DOHH2 (cell line): ENCODE measurements around the gene FAM90A26.
"Not testable (repeated sequence)": the region's sequence is repeated elsewhere in the genome, so short reads cannot be mapped to it uniquely, and the experiment has no call there.

Experiments
- H3F3A ChIP-seq: fragments of 200-600 bp; sonication (generic), shearing (Covaris generic); 2 replicates; pipeline ENCODE4 v1.6.0; 2016; ENCODE audit warnings: antibody characterized with exemption, mild to moderate bottlenecking; ENCODE audit not compliant: control insufficient read depth, insufficient read depth
- H3K27ac ChIP-seq: fragments of 200-600 bp; sonication (generic); 2 replicates; pipeline ENCODE4 v1.5.1; 2014; ENCODE audit warnings: low read depth, mild to moderate bottlenecking, low read length, moderate library complexity
- H3K27me3 ChIP-seq: fragments of 200-600 bp; sonication (generic); 2 replicates; pipeline ENCODE4 v1.6.1; 2014; ENCODE audit warnings: mild to moderate bottlenecking, low read length, mixed read lengths; ENCODE audit not compliant: control insufficient read depth
- H3K36me3 ChIP-seq: fragments of 200-600 bp; sonication (generic); 2 replicates; pipeline ENCODE4 v1.6.1; 2014; ENCODE audit warnings: mild to moderate bottlenecking, low read length, moderate library complexity, mixed read lengths; ENCODE audit not compliant: control insufficient read depth
- H3K4me1 ChIP-seq: fragments of 200-600 bp; sonication (generic); 2 replicates; pipeline ENCODE4 v1.6.1; 2014; ENCODE audit warnings: mild to moderate bottlenecking, low read length, mixed read lengths; ENCODE audit not compliant: control insufficient read depth
- H3K4me2 ChIP-seq: fragments of 200-600 bp; sonication (generic); 2 replicates; pipeline ENCODE4 v1.6.0; 2014; ENCODE audit warnings: mild to moderate bottlenecking, low read length, moderate library complexity
- H3K4me3 ChIP-seq: fragments of 200-600 bp; sonication (generic); 2 replicates; pipeline ENCODE4 v1.5.1; 2014; ENCODE audit warnings: mild to moderate bottlenecking, low read length, mixed read lengths
- H3K79me2 ChIP-seq: fragments of 200-600 bp; sonication (generic); 2 replicates; pipeline ENCODE4 v1.6.1; 2014; ENCODE audit warnings: mild to moderate bottlenecking, low read length, mixed read lengths; ENCODE audit not compliant: control insufficient read depth
- H3K9me2 ChIP-seq: fragments of 200-600 bp; sonication (generic); replicated peaks from 2 replicates; pipeline ENCODE4 v1.6.1; 2014; ENCODE audit warnings: mild to moderate bottlenecking, low read length, mixed read lengths; ENCODE audit not compliant: control insufficient read depth
- H3K9me3 ChIP-seq: fragments of 200-600 bp; sonication (generic); 2 replicates; pipeline ENCODE4 v1.6.1; 2014; ENCODE audit warnings: antibody characterized with exemption, low read length, mixed read lengths; ENCODE audit not compliant: control insufficient read depth, insufficient read depth
- H4K20me1 ChIP-seq: fragments of 200-600 bp; sonication (generic); 2 replicates; pipeline ENCODE4 v1.6.0; 2014; ENCODE audit warnings: low read depth, mild to moderate bottlenecking, antibody characterized with exemption, low read length, moderate library complexity; ENCODE audit not compliant: control insufficient read depth, insufficient read depth
- CTCF ChIP-seq: fragments of 200-600 bp; sonication (generic); IDR thresholded peaks from one replicate; pipeline ENCODE4 v1.5.1; 2014; ENCODE audit warnings: antibody characterized with exemption, mild to moderate bottlenecking, low read depth, low read length; ENCODE audit not compliant: poor library complexity, severe bottlenecking
- EZH2phosphoT487 ChIP-seq: fragments of 200-600 bp; sonication (generic); IDR thresholded peaks from 2 replicates; pipeline ENCODE4 v1.6.1; 2017; ENCODE audit warnings: borderline replicate concordance, mild to moderate bottlenecking, antibody characterized with exemption, low read length, moderate library complexity, mixed read lengths

Gene FAM90A26

GRCh38 chr4:9134556-9134955 lies 35.7 kb upstream of the FAM90A26 start:
- not testable (repeated sequence) for H3K4me1 ChIP-seq, H3F3A ChIP-seq, H3K9me3 ChIP-seq, H4K20me1 ChIP-seq, H3K79me2 ChIP-seq, H3K27me3 ChIP-seq, H3K36me3 ChIP-seq, H3K4me3 ChIP-seq, H3K9me2 ChIP-seq, H3K4me2 ChIP-seq, H3K27ac ChIP-seq

GRCh38 chr4:9141050-9141449 lies 29.2 kb upstream of the FAM90A26 start:
- not testable (repeated sequence) for H3K4me3 ChIP-seq, H4K20me1 ChIP-seq, H3K4me1 ChIP-seq, H3K36me3 ChIP-seq, H3K9me3 ChIP-seq, H3K9me2 ChIP-seq, H3F3A ChIP-seq, H3K27ac ChIP-seq, H3K27me3 ChIP-seq, H3K4me2 ChIP-seq, H3K79me2 ChIP-seq

- not testable (repeated sequence) for H3K9me3 ChIP-seq, H3K27ac ChIP-seq, H3K79me2 ChIP-seq, H3K4me3 ChIP-seq, H3K4me2 ChIP-seq, H3K27me3 ChIP-seq, H4K20me1 ChIP-seq, H3F3A ChIP-seq, H3K4me1 ChIP-seq, H3K36me3 ChIP-seq, H3K9me2 ChIP-seq
Observed at GRCh38 chr4:9142786-9143185, 27.4 kb upstream of the FAM90A26 start.

DNA sequence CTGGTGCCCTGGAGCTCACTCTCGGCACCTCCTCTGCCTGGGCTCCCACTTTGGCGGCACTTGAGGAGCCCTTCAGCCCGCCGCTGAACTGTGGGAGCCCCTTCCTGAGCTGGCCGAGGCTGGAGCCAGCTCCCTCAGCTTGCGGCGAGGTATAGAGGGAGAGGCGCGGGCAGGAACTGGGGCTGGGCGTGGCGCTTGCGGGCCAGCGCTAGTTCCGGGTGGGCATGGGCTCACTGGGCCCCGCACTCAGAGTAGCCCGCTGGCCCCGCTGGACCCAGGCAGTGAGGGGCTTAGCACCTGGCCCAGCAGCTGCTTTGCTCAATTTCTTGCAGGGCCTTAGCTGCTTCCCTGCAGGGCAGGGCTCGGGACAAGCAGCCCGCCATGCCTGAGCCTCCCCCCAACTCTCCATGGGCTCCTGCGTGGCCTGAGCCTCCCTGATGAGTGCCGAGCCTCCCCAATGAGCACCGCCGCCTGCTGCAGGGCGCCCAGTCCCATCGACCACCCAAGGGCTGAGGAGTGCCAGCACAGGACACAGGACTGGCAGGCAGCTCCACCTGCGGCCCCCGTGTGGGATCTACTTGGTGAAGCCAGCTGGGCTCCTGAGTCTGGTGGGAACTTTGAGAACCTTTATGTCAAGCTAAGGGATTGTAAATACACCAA lies 26.7 kb upstream of the FAM90A26 start:
- H3K36me3 ChIP-seq: no peaks in the 10 kb centered on the region
- H3K4me1 ChIP-seq: no peaks in the 10 kb centered on the region
- no peak overlapping the region for H3K27ac ChIP-seq
- no peaks in the 10 kb centered on the region for H3K9me3 ChIP-seq
- H3K9me2 ChIP-seq: no peaks in the 10 kb centered on the region
- H3K27me3 ChIP-seq: no peaks in the 10 kb centered on the region
- no peaks in the 10 kb centered on the region for H3K79me2 ChIP-seq
- H3K4me2 ChIP-seq: no peak overlapping the region
- no peaks in the 10 kb centered on the region for H4K20me1 ChIP-seq
- TF ChIP-seq EZH2phosphoT487 (no peak), CTCF (no peak)
- H3F3A ChIP-seq: no peaks in the 10 kb centered on the region
- H3K4me3 ChIP-seq: no peak overlapping the region

- no peaks in the 10 kb centered on the region for H3K9me3 ChIP-seq
- H3K27ac ChIP-seq: no peak overlapping the region
- no peaks in the 10 kb centered on the region for H4K20me1 ChIP-seq
- H3F3A ChIP-seq: no peaks in the 10 kb centered on the region
- H3K79me2 ChIP-seq: no peaks in the 10 kb centered on the region
- H3K9me2 ChIP-seq: no peaks in the 10 kb centered on the region
- no peak for TF ChIP-seq CTCF
- no peak for TF ChIP-seq EZH2phosphoT487
- no peaks in the 10 kb centered on the region for H3K36me3 ChIP-seq
- no peaks in the 10 kb centered on the region for H3K27me3 ChIP-seq
- H3K4me3 ChIP-seq: no peak overlapping the region
- H3K4me2 ChIP-seq: no peak overlapping the region
- no peaks in the 10 kb centered on the region for H3K4me1 ChIP-seq
Observed at GRCh38 chr4:9146967-9147366, 23.2 kb upstream of the FAM90A26 start.

- not testable (repeated sequence) for H3K27me3 ChIP-seq, H3F3A ChIP-seq, H3K9me2 ChIP-seq, H3K27ac ChIP-seq, H3K4me1 ChIP-seq, H3K9me3 ChIP-seq, H3K4me2 ChIP-seq, H4K20me1 ChIP-seq, H3K36me3 ChIP-seq, H3K79me2 ChIP-seq, H3K4me3 ChIP-seq
Observed at GRCh38 chr4:9147368-9147767, 22.8 kb upstream of the FAM90A26 start.
